GM20000 (cell line): ENCODE measurements around the gene CHST2.

Experiments used
- DNase-seq: peaks from one replicate; pipeline ENCODE4 v3.0.0; 2012; ENCODE audit warnings: low spot score
- CTCF ChIP-seq: IDR thresholded peaks from 2 replicates; pipeline ENCODE4 v1.5.1; 2012; ENCODE audit warnings: mild to moderate bottlenecking, control low read depth; ENCODE audit errors: extremely low read depth, missing control alignments

CHST2 gene

GRCh38 chr3:143139762-143140161, 20.2 kb downstream of the CHST2 start:
- no peak for TF ChIP-seq CTCF
- no peak for DNase-seq

- DNase-seq: no peak
- no peak for TF ChIP-seq CTCF
Observed at GRCh38 chr3:143140550-143140949, 21.0 kb downstream of the CHST2 start.

GRCh38 chr3:143142354-143142753, 22.8 kb downstream of the CHST2 start:
- DNase-seq: no peak
- no peak for TF ChIP-seq CTCF

GRCh38 chr3:143145906-143146305, 26.3 kb downstream of the CHST2 start:
- no peak for TF ChIP-seq CTCF
- no peak for DNase-seq

- no peak for DNase-seq
- no peak for TF ChIP-seq CTCF
Observed at GRCh38 chr3:143146486-143147274, 27.1 kb downstream of the CHST2 start.

- DNase-seq: no peak
- TF ChIP-seq CTCF: no peak
Observed at GRCh38 chr3:143147707-143148106, 28.1 kb downstream of the CHST2 start.

GRCh38 chr3:143150071-143150470, 30.5 kb downstream of the CHST2 start:
- TF ChIP-seq CTCF: no peak
- no peak for DNase-seq
